IMR-90 (cell line): ENCODE results near the gene VPREB3.

ENCODE experiments used
- CTCF ChIP-seq: conservative IDR thresholded peaks from 2 replicates; pipeline ENCODE4 v1.5.1; 2012; ENCODE audit warnings: mild to moderate bottlenecking, low read depth, low read length, improper control_type of control experiment
- ELK1 ChIP-seq: fragments of 150-350 bp; IDR thresholded peaks from 2 replicates; pipeline ENCODE4 v1.6.1; 2016; ENCODE audit warnings: low read depth, mild to moderate bottlenecking, low read length, moderate library complexity, borderline replicate concordance
- MAFK ChIP-seq: IDR thresholded peaks from 2 replicates; pipeline ENCODE4 v1.6.1; 2012; ENCODE audit warnings: low read depth, low read length, improper control_type of control experiment
- NFE2L2 ChIP-seq: fragments of 150-350 bp; IDR thresholded peaks from 2 replicates; pipeline ENCODE4 v1.6.1; 2016; ENCODE audit warnings: low read depth, mild to moderate bottlenecking, low read length
- POLR2A ChIP-seq: IDR thresholded peaks from 2 replicates; pipeline ENCODE4 v1.6.1; 2012; ENCODE audit warnings: mild to moderate bottlenecking, low read depth, low read length
- RAD21 ChIP-seq: IDR thresholded peaks from 2 replicates; pipeline ENCODE4 v1.6.1; 2012; ENCODE audit warnings: low read length, improper control_type of control experiment
- RFX5 ChIP-seq: IDR thresholded peaks from 2 replicates; pipeline ENCODE4 v1.8.0; 2012; ENCODE audit warnings: low read depth, mild to moderate bottlenecking, low read length, moderate library complexity
- SMC3 ChIP-seq: fragments of 150-350 bp; IDR thresholded peaks from 2 replicates; pipeline ENCODE4 v1.6.1; 2016; ENCODE audit warnings: low read depth, mild to moderate bottlenecking, antibody characterized with exemption, low read length, moderate library complexity

- no peak for TF ChIP-seq POLR2A
- no peak for TF ChIP-seq CTCF
- TF ChIP-seq RAD21, result no peak
- no peak for TF ChIP-seq ELK1
- TF ChIP-seq MAFK, result no peak
- TF ChIP-seq SMC3, result no peak
- no peak for TF ChIP-seq RFX5
- no peak for TF ChIP-seq NFE2L2
These were observed 35.7 kb downstream of the VPREB3 start for GRCh38 chr22:23718371-23719165.
